A549 (cell line): ENCODE results near the gene SLC2A10. TPM values are rescaled to one million over a fixed set of nuclear protein-coding genes. Genes with fewer than 3 reads are reported as not detected.

Experiments used
- ATAC-seq, 2 experiments: fragments of 200-7000 bp in 1 of 2; fragments of >200 bp in 1 of 2; cut with Nextera tagmentation in 1 of 2; cut with Tn5 transposase in 1 of 2; 3 replicates each; pipeline versions ENCODE4 v1.8.0 to v1.9.1; 2018 to 2020; ENCODE audit warnings: mild to moderate bottlenecking in 1 of 2, moderate library complexity in 1 of 2
- CTCF ChIA-PET: fragments of 300-600 bp; sonication (Branson Sonifier 250); formaldehyde crosslinking; extraction: SDS; loops from one replicate; lab custom pipeline; 2021; ENCODE audit warnings: antibody characterized with exemption, inconsistent platforms; lab: Yijun Ruan, JAX
- POLR2A ChIA-PET: fragments of 350-600 bp; formaldehyde crosslinking; extraction: SDS; loops from one replicate; lab custom pipeline; 2021; ENCODE audit warnings: antibody characterized with exemption, inconsistent platforms; lab: Yijun Ruan, JAX
- DNase-seq, 2 experiments: peaks; one replicate each; pipeline versions ENCODE4 v3.0.0 to v3.0.0-alpha.2; 2011 to 2016; ENCODE audit warnings: low read depth in 1 of 2, low spot score in 1 of 2
- FAIRE-seq: peaks from 2 replicates; lab custom pipeline; 2011; peaks lifted over from hg19 to GRCh38; lab: Jason Lieb, UNC
- H3K27ac ChIP-seq, 2 experiments: fragments of >200 bp; sonication (Bioruptor Twin); formaldehyde crosslinking; 3 replicates each; pipeline ENCODE4 v1.5.1; 2016 to 2017
- H3K4me1 ChIP-seq: fragments of >200 bp; sonication (Bioruptor Twin); formaldehyde crosslinking; 3 replicates; pipeline ENCODE4 v1.6.1; 2016
- H3K4me2 ChIP-seq: fragments of >200 bp; sonication (Bioruptor Twin); formaldehyde crosslinking; 3 replicates; pipeline ENCODE4 v1.6.1; 2016
- H3K4me3 ChIP-seq: fragments of >200 bp; sonication (Bioruptor Twin); formaldehyde crosslinking; 3 replicates; pipeline ENCODE4 v1.5.1; 2016
- H3K9me3 ChIP-seq: fragments of >200 bp; sonication (Bioruptor Twin); formaldehyde crosslinking; 3 replicates; pipeline ENCODE4 v1.6.1; 2016
- ATOH8 ChIP-seq: fragments of 250-450 bp; sonication (Bioruptor Pico); IDR thresholded peaks from 2 replicates; pipeline ENCODE4 v1.5.0; 2020; ENCODE audit warnings: low read depth, mild to moderate bottlenecking, moderate library complexity
- BHLHE40 ChIP-seq: IDR thresholded peaks from 2 replicates; pipeline ENCODE4 v1.6.1; 2012; ENCODE audit warnings: low read depth, low read length, inconsistent platforms
- CEBPB ChIP-seq, 2 experiments: fragments of >200 bp in 1 of 2; sonication (Bioruptor Twin) in 1 of 2; formaldehyde crosslinking in 1 of 2; IDR thresholded peaks; 2 replicates each; pipeline ENCODE4 v1.6.1; 2012 to 2016
- EHF ChIP-seq: fragments of 250-450 bp; sonication (Bioruptor Pico); IDR thresholded peaks from 2 replicates; pipeline ENCODE4 v1.5.0; 2020; ENCODE audit warnings: mild to moderate bottlenecking
- EHMT2 ChIP-seq: fragments of 200-600 bp; sonication (generic); IDR thresholded peaks from 2 replicates; pipeline ENCODE4 v1.6.1; 2016; ENCODE audit warnings: antibody characterized with exemption, low read depth, mild to moderate bottlenecking, moderate library complexity
- ESRRA ChIP-seq: fragments of 150-350 bp; IDR thresholded peaks from 2 replicates; pipeline ENCODE4 v1.6.1; 2014; ENCODE audit warnings: mild to moderate bottlenecking, low read length, borderline replicate concordance
- HES2 ChIP-seq: fragments of >200 bp; sonication (Bioruptor Twin); formaldehyde crosslinking; IDR thresholded peaks from 2 replicates; pipeline ENCODE4 v1.6.1; 2016
- HMGXB4 ChIP-seq: fragments of 250-450 bp; sonication (Bioruptor Pico); IDR thresholded peaks from 2 replicates; pipeline ENCODE4 v1.5.0; 2021; ENCODE audit warnings: mild to moderate bottlenecking, moderate library complexity, borderline replicate concordance
- MAX ChIP-seq: IDR thresholded peaks from 2 replicates; pipeline ENCODE4 v1.6.1; 2012
- MYC ChIP-seq: IDR thresholded peaks from 2 replicates; pipeline ENCODE4 v1.6.1; 2012; ENCODE audit warnings: mild to moderate bottlenecking, inconsistent platforms, low read length, improper control_type of control experiment, borderline replicate concordance
- POLR2A ChIP-seq: IDR thresholded peaks from 2 replicates; pipeline ENCODE4 v1.6.1; 2012; ENCODE audit warnings: mild to moderate bottlenecking, low read length
- RAD21 ChIP-seq, 2 experiments: fragments of >200 bp in 1 of 2; sonication (Bioruptor Twin) in 1 of 2; formaldehyde crosslinking in 1 of 2; IDR thresholded peaks in 1 of 2; conservative IDR thresholded peaks in 1 of 2; 2 replicates in 1 of 2; 3 replicates in 1 of 2; pipeline ENCODE4 v1.6.1; 2012 to 2018; ENCODE audit warnings: inconsistent platforms in 1 of 2
- RCOR1 ChIP-seq: fragments of 150-350 bp; IDR thresholded peaks from 2 replicates; pipeline ENCODE4 v1.6.1; 2014; ENCODE audit warnings: antibody characterized with exemption, low read length, low read depth
- USF2 ChIP-seq: fragments of 450-650 bp; IDR thresholded peaks from 2 replicates; pipeline ENCODE4 v1.6.1; 2014; ENCODE audit warnings: antibody characterized with exemption
- WGBS: methylation state at CpG from one replicate; pipeline ENCODE4 v1.1.6; 2017; ENCODE audit errors: missing lambda C conversion rate; 5-methylcytosine and 5-hydroxymethylcytosine counted together
- polyA plus RNA-seq, 4 experiments: library from polyadenylated mRNA; depleted of rRNA in 3 of 4; stranded (reverse); fragments of >200 nt; fragmentation: RNase III in 1 of 4; extraction: RNeasy Plus Mini Kit Qiagen cat#74134 plus additional on column Dnase treatment in 1 of 4; gene quantifications; 2 replicates in 3 of 4; 3 replicates in 1 of 4; pipeline ENCODE4 v1.2.3, GENCODE V29; 2011 to 2017

Gene SLC2A10
- polyA plus RNA-seq, 2 of the 4 experiments (the other 2 are of a cell fraction) = 0.01 TPM; not detected in 1

- DNase-seq = no peak
- Histone ChIP-seq H3K9me3 (peaks cover 8% of the 10 kb centered on the region; the same call in 1 of the 3 replicates), H3K4me1 (no peaks in the 10 kb centered on the region), H3K4me2 (no peak overlapping the region), H3K4me3 (no peak overlapping the region), H3K27ac (no peak overlapping the region)
- WGBS = 17% methylated on average over 3 of the region's 3 CpGs
- POLR2A ChIA-PET = no interaction called here
- FAIRE-seq = no peak
- peak in 1 of 2 experiments; percentile 49; a peak in 1 of 6 replicates for ATAC-seq
- CTCF ChIA-PET = no interaction called here
- TF ChIP-seq RAD21 (conservative IDR thresholded peaks at IDR 0.05 in 1 of 2, IDR thresholded peaks at IDR 0.05 in 1 of 2) (no peak), EHF (CRISPR knock-in tag) (no peak)
These were observed 13.6 kb upstream of the SLC2A10 start for GRCh38 chr20:46695892-46696291.

GRCh38 chr20:46696791-46697279, 12.6 kb upstream of the SLC2A10 start:
- H3K27ac ChIP-seq = no peak overlapping the region
- no peaks in the 10 kb centered on the region for H3K4me1 ChIP-seq
- H3K9me3 ChIP-seq = peaks cover 4% of the 10 kb centered on the region; the same call in 1 of the 3 replicates
- POLR2A ChIA-PET = no interaction called here
- DNase-seq = no peak
- no peak for FAIRE-seq
- H3K4me2 ChIP-seq = no peak overlapping the region
- TF ChIP-seq ESRRA (no peak), EHMT2 (no peak), CEBPB (IDR thresholded peaks at IDR 0.05) (no peak), HMGXB4 (CRISPR knock-in tag) (no peak), MYC (no peak), ATOH8 (CRISPR knock-in tag) (no peak), USF2 (no peak), BHLHE40 (no peak), RCOR1 (no peak), POLR2A (no peak), HES2 (no peak), MAX (no peak)
- TF ChIP-seq, all 56 proteins: peak for 0
- H3K4me3 ChIP-seq = no peak overlapping the region
- CTCF ChIA-PET = interaction anchor here (1.1 to 1.3 kb wide), 2 partner anchors 10 to 135 kb away, joined by 4 to 5 read pairs; no protein-coding TSS in a partner anchor
- WGBS = 55% methylated on average over 3 of the region's 3 CpGs
- no peak for ATAC-seq

- H3K4me3 ChIP-seq = no peak overlapping the region
- no peak overlapping the region for H3K27ac ChIP-seq
- 35% methylated on average over 2 of the region's 2 CpGs for WGBS
- no peak for FAIRE-seq
- no peaks in the 10 kb centered on the region for H3K4me1 ChIP-seq
- POLR2A ChIA-PET = no interaction called here
- ATAC-seq = no peak
- no peak for TF ChIP-seq POLR2A
- H3K4me2 ChIP-seq = no peak overlapping the region
- H3K9me3 ChIP-seq = no peaks in the 10 kb centered on the region
- CTCF ChIA-PET = interaction anchor here (2.4 kb wide), 1 partner anchor 10 kb away, joined by 6 read pairs; the partner anchor contains the start of gene TP53RK
- no peak for DNase-seq
These were observed 10.7 kb upstream of the SLC2A10 start for GRCh38 chr20:46698788-46699187.
